Effector memory CD4-positive, alpha-beta T cell (primary cell): ENCODE results near the gene KNDC1.
"Not testable (repeated sequence)": the region's sequence is repeated elsewhere in the genome, so short reads cannot be mapped to it uniquely, and the experiment has no call there.

ENCODE experiments used
- DNase-seq, 3 donors: peaks; one replicate each; pipeline ENCODE4 v3.0.0-alpha.2; 2020
- H3K27ac ChIP-seq: 2 replicates; pipeline ENCODE4 v1.7.0; 2013; ENCODE audit warnings: mild to moderate bottlenecking, low read length, moderate library complexity; ENCODE audit not compliant: insufficient read depth, poor library complexity, severe bottlenecking
- H3K27me3 ChIP-seq: replicated peaks from 2 replicates; pipeline ENCODE4 v1.7.0; 2013; ENCODE audit warnings: mild to moderate bottlenecking, low read length; ENCODE audit not compliant: insufficient read depth, control insufficient read depth, poor library complexity, severe bottlenecking
- H3K36me3 ChIP-seq: 2 replicates; pipeline ENCODE4 v1.7.0; 2013; ENCODE audit warnings: mild to moderate bottlenecking, low read length, moderate library complexity; ENCODE audit not compliant: control insufficient read depth, insufficient read depth
- H3K4me1 ChIP-seq: 2 replicates; pipeline ENCODE4 v1.7.0; 2013; ENCODE audit warnings: low read length, mild to moderate bottlenecking; ENCODE audit not compliant: control insufficient read depth, insufficient read depth, poor library complexity, severe bottlenecking
- H3K4me3 ChIP-seq: 2 replicates; pipeline ENCODE4 v1.7.0; 2013; ENCODE audit warnings: low read length, low read depth, mild to moderate bottlenecking; ENCODE audit not compliant: insufficient read depth, poor library complexity, severe bottlenecking
- H3K9me3 ChIP-seq: 2 replicates; pipeline ENCODE4 v1.7.0; 2013; ENCODE audit warnings: mild to moderate bottlenecking, low read length, moderate library complexity; ENCODE audit not compliant: control insufficient read depth

Gene KNDC1

DNA sequence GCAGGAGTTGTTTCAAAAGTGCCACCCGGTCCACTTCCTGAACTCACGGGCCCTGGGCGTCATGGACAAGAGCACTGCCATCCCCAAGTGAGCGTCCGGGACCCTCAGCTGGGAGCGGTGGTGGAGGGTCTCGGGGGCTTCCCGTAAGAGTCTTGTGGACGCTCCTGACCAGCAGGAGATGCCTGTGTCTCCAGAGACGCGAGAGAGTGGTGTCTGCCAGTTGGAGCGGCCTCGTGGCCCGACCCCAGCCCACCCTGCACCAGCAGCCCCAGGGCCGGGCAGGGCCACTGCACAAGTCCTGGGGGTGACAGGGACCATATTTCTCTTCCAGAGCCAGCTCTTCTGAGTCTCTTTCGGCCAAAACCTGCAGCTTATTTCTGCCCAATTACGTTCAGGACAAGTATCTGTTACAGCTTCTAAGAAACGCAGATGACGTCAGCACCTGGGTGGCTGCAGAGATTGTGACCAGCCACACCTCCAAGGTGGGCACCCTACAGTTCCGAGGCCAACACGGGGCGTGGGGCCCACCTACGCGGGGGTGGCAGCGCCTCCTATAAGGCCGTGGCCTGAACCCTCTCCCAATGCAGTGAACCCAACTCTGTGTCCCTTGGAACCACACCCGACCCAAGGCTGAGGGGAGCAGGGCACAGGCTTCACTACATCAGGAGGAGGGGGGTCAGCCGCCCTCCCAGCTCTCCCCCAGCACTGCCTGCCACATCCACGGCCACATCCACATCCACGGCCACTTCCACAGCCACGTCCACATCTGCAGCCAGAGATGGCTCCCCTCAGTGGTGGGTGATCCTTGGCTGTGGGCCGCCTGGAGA, 53.8 kb downstream of the KNDC1 start:
- Histone ChIP-seq H3K27ac (no peak overlapping the region), H3K4me1 (peaks cover 11% of the 10 kb centered on the region), H3K27me3 (peaks cover under 1% of the 10 kb centered on the region), H3K36me3 (no peaks in the 10 kb centered on the region), H3K4me3 (no peak overlapping the region), H3K9me3 (no peaks in the 10 kb centered on the region)
- no peak for DNase-seq

GRCh38 chr10:133214468-133215410, 54.7 kb downstream of the KNDC1 start:
- H3K4me3 ChIP-seq = no peak overlapping the region
- no peak for DNase-seq
- H3K4me1 ChIP-seq = peaks cover 11% of the 10 kb centered on the region
- peaks cover 3% of the 10 kb centered on the region for H3K27me3 ChIP-seq
- H3K36me3 ChIP-seq = no peaks in the 10 kb centered on the region
- H3K27ac ChIP-seq = no peak overlapping the region
- H3K9me3 ChIP-seq = no peaks in the 10 kb centered on the region

GRCh38 chr10:133215586-133215985, 55.6 kb downstream of the KNDC1 start:
- H3K9me3 ChIP-seq = no peaks in the 10 kb centered on the region
- H3K4me1 ChIP-seq = peaks cover 4% of the 10 kb centered on the region
- no peak overlapping the region for H3K27ac ChIP-seq
- peaks cover 3% of the 10 kb centered on the region for H3K27me3 ChIP-seq
- no peak for DNase-seq
- no peaks in the 10 kb centered on the region for H3K36me3 ChIP-seq
- no peak overlapping the region for H3K4me3 ChIP-seq

GRCh38 chr10:133216776-133217175, 56.8 kb downstream of the KNDC1 start:
- no peak overlapping the region for H3K27ac ChIP-seq
- DNase-seq = no peak
- H3K4me3 ChIP-seq = no peak overlapping the region
- H3K36me3 ChIP-seq = no peaks in the 10 kb centered on the region
- H3K27me3 ChIP-seq = peaks cover 3% of the 10 kb centered on the region
- no peaks in the 10 kb centered on the region for H3K4me1 ChIP-seq
- H3K9me3 ChIP-seq = no peaks in the 10 kb centered on the region

GRCh38 chr10:133217800-133218589, 58.0 kb downstream of the KNDC1 start:
- Histone ChIP-seq H3K4me1 (no peaks in the 10 kb centered on the region), H3K27me3 (peaks cover 3% of the 10 kb centered on the region), H3K9me3 (no peaks in the 10 kb centered on the region), H3K27ac (no peak overlapping the region), H3K36me3 (no peaks in the 10 kb centered on the region), H3K4me3 (no peak overlapping the region)
- DNase-seq = no peak

GRCh38 chr10:133218891-133219290, 58.9 kb downstream of the KNDC1 start:
- H3K4me1 ChIP-seq = no peaks in the 10 kb centered on the region
- H3K27ac ChIP-seq = no peak overlapping the region
- no peaks in the 10 kb centered on the region for H3K9me3 ChIP-seq
- no peaks in the 10 kb centered on the region for H3K36me3 ChIP-seq
- H3K27me3 ChIP-seq = peaks cover 3% of the 10 kb centered on the region
- no peak overlapping the region for H3K4me3 ChIP-seq
- no peak for DNase-seq

- no peak for DNase-seq
- no peaks in the 10 kb centered on the region for H3K36me3 ChIP-seq
- no peak overlapping the region for H3K27ac ChIP-seq
- H3K4me3 ChIP-seq = no peak overlapping the region
- no peaks in the 10 kb centered on the region for H3K4me1 ChIP-seq
- H3K9me3 ChIP-seq = no peaks in the 10 kb centered on the region
- peaks cover 3% of the 10 kb centered on the region for H3K27me3 ChIP-seq
These were observed 59.8 kb downstream of the KNDC1 start for GRCh38 chr10:133219782-133220181.

GRCh38 chr10:133221331-133221730, 61.3 kb downstream of the KNDC1 start:
- no peak for DNase-seq
- Histone ChIP-seq H3K36me3 (no peaks in the 10 kb centered on the region), H3K9me3 (no peaks in the 10 kb centered on the region), H3K27me3 (peaks cover 8% of the 10 kb centered on the region), H3K4me3 (no peak overlapping the region), H3K27ac (no peak overlapping the region), H3K4me1 (no peaks in the 10 kb centered on the region)

- H3K4me3 ChIP-seq, DNase-seq, H3K4me1 ChIP-seq, H3K27me3 ChIP-seq, H3K9me3 ChIP-seq, H3K27ac ChIP-seq, H3K36me3 ChIP-seq: not testable (repeated sequence)
These were observed 61.7 kb downstream of the KNDC1 start for GRCh38 chr10:133221756-133222155.
